GM21360 (cell line): ENCODE measurements around the gene MED20.
"Not testable (repeated sequence)": the region's sequence is repeated elsewhere in the genome, so short reads cannot be mapped to it uniquely, and the experiment has no call there.

Experiments used
- ATAC-seq: cut with Tn5 transposase; IDR thresholded peaks from one replicate; pipeline ENCODE4 v1.9.1; 2021; ENCODE audit warnings: mild to moderate bottlenecking, moderate library complexity; ENCODE audit not compliant: unreplicated experiment

Gene MED20, protein sequence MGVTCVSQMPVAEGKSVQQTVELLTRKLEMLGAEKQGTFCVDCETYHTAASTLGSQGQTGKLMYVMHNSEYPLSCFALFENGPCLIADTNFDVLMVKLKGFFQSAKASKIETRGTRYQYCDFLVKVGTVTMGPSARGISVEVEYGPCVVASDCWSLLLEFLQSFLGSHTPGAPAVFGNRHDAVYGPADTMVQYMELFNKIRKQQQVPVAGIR

GRCh38 chr6:41920921-41921711, at the start of gene MED20, which contains the start of gene BYSL:
Gene MED20, minus strand, starts transcription at chr6:41921139. Its CDS starts 121 bp downstream, at chr6:41921018.
Gene BYSL, plus strand, starts transcription at chr6:41921499. Its CDS starts 64 bp downstream, at chr6:41921563.
- peak; percentile 86 for ATAC-seq

DNA sequence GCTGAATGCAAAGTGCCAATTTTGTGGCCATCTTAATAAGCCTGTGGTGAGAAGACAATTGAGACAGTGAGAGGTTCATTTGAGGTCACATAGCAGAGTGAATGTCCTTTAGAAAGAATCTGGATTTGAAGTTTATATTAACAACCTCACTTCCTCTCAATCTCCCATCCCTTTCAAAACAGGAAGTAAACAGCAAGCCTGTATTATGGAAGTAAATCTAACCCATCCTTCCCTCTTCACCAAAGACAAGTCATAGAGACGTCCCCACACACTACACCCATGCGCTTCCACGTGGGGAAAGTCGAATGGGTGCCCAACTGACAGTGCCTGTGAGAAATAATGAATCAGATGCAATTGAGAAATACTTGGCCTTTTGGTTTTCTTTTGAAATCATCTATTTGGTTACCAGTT, 49.5 kb upstream of the MED20 start:
- no peak for ATAC-seq

GRCh38 chr6:41967312-41968287, 46.7 kb upstream of the MED20 start:
- no peak for ATAC-seq

DNA sequence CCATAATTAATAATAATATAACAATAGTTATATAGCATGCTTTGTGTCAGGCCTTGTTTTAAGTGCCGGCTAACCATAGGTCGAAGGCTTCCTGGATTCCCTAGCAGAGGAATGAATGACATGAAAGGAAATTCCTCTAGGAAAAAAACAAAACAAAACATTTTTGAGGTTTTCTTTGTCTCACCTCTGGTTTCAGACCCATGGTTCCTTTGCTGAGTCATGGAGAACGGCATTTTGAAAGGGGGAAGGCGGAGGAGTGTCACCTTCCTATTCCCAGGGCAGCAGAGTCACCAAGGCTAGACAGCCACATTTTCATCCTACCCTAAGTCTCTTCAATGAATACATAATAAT, 46.0 kb upstream of the MED20 start:
- no peak for ATAC-seq

GRCh38 chr6:41966214-41966920, 45.4 kb upstream of the MED20 start:
- no peak for ATAC-seq

GRCh38 chr6:41965429-41966213, 44.7 kb upstream of the MED20 start:
- no peak for ATAC-seq

- ATAC-seq, result no peak
These were observed 43.4 kb upstream of the MED20 start for GRCh38 chr6:41964201-41964887.

DNA sequence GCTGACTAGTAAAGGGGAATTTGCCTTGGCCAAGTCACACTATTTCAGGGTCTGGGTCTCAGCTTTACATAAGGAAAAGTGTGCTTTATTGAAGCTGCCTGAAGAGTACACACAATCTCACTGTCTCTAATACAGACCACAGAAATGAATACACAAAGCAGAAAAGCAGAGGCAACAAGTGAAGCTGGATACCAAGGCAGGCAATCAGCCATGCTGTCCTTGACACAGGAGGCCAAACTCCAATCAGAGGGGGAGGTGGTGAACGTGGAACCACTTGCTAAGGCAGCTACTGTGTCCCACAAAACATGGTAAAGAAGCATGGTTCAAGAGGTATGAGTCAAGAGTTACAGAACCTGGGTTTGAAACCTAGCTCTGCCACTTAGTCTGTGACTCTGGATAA, 42.4 kb upstream of the MED20 start:
- ATAC-seq, result no peak

- no peak for ATAC-seq
These were observed 39.1 kb upstream of the MED20 start for GRCh38 chr6:41960028-41960427.

DNA sequence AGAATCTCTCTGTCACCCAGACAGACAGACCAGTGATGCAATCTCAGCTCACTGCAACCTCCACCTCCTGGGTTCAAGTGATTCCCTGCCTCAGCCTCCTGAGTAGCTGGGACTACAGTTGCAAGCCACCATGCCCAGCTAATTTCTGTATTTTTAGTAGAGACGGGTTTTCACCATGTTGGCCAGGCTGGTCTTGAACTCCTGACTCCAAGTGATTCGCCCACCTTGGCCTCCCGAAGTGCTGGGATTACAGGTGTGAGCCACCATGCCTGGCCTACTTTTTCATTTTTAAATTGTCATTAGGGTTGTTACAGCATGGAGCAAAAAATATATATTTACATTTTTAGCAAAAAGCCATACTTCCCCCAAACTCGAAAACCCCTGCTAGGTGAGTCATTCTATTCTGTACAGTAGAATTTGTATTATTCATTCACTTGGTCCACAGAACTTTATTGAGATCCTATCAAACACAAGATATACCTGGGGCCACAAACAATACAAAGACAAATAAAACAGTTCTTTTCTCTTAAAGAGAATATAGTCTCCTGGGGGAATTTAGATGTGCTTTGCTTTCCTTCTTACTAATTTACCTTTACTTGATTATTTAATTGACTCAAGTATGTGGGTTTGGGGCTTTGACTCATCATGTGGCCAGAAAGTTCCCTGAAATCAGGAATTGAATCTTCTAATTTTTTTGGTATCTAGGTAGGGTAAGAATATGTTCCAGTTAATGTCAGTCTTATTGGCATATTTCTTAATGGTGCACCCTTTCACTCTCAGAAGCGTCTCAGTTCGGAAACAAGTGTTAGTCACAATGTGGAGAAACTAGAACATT, 37.3 kb upstream of the MED20 start:
- no peak for ATAC-seq

DNA sequence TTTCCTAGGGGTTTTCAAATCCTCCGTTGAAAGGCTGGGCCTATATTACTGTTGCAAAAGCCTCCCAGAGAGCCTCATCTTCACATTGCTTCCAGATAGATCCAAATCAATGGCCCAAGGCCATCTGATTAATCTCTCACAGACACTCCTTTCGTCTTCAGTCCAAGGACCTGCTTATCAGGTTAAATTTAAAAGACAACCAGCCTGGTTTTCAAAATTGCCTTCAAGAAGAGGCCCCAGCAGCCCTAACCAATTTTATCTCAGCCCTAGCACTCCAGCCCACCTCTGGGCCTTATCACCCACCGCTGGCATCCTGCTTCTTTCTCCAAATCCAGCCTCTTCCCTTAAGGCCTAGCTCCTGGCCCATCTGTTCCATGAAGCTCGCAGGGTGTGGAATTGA, 36.2 kb upstream of the MED20 start:
- ATAC-seq, result no peak

DNA sequence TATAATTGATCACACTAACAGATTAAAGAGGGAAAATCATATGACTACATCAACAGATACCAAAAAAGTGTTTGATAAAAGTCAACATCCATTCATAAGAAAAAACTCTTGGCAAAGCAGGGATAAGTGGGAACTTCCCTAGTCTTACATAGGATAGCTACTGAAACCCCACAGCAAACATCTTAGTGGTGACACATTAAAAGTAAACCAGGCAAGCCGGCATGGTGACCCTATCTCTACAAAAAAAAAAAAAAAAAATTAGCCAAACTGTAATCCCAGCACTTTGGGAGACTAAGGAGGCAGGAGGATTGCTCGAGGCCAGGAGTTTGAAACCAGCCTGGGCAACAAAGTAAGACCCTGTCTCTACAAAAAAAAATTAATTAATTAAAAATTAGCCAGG, 34.5 kb upstream of the MED20 start:
- ATAC-seq, result no peak

- ATAC-seq, result no peak
These were observed 33.7 kb upstream of the MED20 start for GRCh38 chr6:41954668-41955067.

DNA sequence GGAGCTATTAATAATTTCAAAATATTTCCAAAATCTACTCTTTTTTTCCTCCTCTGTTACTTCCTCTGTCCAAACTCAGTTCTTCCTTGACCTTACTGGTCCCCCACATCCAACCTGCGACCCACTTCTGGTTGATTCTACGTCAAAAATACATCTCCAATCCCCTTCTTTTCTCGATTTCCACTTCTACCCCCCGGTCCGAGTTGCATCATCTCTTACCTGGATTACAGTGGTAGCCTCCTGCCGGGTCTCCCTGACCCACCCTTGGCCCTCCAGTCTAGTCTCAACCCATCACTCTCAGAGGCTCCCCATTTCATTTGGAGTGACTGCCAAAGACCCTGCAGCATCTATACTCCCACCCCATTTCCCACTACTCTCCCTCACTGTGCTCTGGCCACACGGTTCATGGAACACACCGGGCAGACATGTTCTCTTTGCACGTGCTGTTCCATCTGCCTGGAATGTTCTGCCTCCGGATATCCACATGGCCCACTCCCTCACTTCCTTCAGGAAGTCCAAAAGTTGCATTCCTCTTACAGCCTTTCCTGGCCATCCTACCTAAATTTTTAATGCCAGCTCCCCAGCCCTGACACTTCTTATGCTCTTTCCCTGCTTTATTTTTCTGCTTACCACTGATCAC, 26.8 kb upstream of the MED20 start:
- ATAC-seq, result no peak

DNA sequence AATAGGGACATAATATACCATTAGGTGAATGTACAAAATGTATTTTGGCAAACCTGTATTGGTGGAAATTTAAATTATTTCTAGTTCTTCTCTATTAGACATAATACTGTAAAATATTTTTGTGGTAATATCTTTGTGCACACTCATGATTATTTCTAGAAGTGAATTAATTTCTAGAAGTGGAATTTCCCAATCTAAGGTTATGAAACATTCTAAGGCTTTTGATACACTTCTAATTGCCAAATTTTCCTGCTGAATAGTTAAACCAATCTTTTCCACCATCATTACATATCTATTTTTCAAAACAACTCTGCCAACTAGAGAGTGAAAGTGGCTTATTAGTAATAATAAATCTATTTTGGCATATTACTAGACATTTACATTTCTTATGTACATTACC, 22.5 kb upstream of the MED20 start:
- ATAC-seq, result no peak

GRCh38 chr6:41942882-41943281, 21.9 kb upstream of the MED20 start:
- not testable (repeated sequence) for ATAC-seq

DNA sequence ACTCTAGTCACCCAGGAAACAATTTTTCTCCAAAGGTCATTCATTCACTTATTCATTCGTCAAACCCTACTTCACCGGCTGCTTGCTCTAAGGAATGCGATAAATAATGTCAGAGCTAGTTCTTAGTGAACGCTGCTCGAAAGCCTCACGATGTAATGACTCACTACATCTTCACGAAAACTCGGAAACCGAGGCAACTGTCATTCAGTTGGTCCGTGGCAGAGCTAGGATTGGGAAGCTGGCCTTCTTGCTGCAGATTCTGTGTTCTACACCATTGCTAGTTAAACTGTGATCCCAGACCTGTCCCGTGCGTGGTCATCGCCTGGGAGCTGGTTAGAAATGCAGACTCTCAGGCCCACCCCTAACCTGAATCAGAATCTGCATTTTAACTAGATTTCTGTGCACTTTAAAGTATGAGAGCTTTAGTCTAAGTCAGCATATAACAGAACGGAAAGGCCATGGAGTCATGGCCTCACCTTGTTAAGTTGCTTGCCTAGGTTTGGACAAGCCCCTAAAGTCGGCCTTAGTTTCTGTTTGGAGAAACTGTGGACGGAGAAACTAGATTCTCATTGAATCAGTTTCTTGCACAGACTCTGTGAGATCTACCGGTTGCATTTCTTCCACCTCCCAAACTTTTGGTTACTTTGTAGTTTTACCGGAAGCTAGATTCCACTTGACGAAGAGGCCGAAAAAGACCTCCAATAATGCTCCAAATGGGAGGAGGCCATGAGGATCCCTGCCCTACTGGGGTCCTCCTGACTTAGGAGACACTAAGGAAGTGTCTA, 21.3 kb upstream of the MED20 start:
- ATAC-seq, result no peak
